Muscle layer of colon (tissue), 2 donors: ENCODE data around the gene GALNT14.

ENCODE experiments used
- H3K27ac ChIP-seq: one replicate; pipeline ENCODE4 v1.7.0; 2013; ENCODE audit warnings: low read depth, mild to moderate bottlenecking, low read length, moderate library complexity
- H3K27me3 ChIP-seq, 2 donors: one replicate each; pipeline ENCODE4 v1.7.0; 2013; ENCODE audit warnings: low read length in 2 of 2, mild to moderate bottlenecking in 2 of 2; ENCODE audit not compliant: insufficient read depth in 2 of 2, control insufficient read depth in 1 of 2
- H3K36me3 ChIP-seq: one replicate; pipeline ENCODE4 v1.7.0; 2013; ENCODE audit warnings: mild to moderate bottlenecking, low read length; ENCODE audit not compliant: insufficient read depth
- H3K4me1 ChIP-seq: one replicate; pipeline ENCODE4 v1.7.0; 2013; ENCODE audit warnings: mild to moderate bottlenecking, low read length; ENCODE audit not compliant: insufficient read depth
- H3K4me3 ChIP-seq, 2 donors: one replicate each; pipeline ENCODE4 v1.7.0; 2013; ENCODE audit warnings: low read length in 2 of 2, low read depth in 1 of 2, mild to moderate bottlenecking in 1 of 2, moderate library complexity in 1 of 2
- H3K9ac ChIP-seq: one replicate; pipeline ENCODE4 v1.7.0; 2013; ENCODE audit warnings: low read length
- H3K9me3 ChIP-seq: one replicate; pipeline ENCODE4 v1.7.0; 2013; ENCODE audit warnings: mild to moderate bottlenecking, low read length
- donor health status: abdominal sarcoma.
- donor health status: Adenocarcinoma of cecum.

GALNT14 gene

DNA sequence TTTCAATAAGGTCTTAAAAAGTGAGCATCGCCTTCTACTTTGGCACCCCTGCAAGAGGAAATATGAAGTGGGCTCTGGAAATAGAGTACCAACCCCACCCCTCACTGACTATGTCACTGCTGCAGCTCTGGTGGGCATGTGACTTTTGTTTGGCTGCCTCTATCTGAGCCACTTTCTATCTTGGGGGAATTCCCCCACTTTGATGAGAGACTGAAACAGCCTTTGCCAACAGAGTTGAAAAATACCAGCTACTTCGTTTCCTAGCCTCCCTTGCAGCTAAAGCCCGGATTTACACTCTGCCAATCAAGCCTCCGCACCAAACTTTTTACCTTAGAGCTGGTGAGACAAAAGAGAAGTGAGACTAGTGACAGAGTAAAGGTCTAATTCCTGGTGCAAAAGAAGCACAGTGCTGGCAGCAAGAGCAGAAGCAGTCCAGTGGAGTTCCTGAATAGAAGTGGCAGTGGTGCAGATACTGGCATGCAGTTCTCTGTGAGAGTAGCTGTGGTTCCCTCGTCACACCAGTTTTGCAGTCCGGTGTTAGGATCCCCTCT lies 12.0 kb upstream of the GALNT14 start:
- no peak overlapping the region for H3K4me3 ChIP-seq
- H3K9me3 ChIP-seq = no peaks in the 10 kb centered on the region
- no peaks in the 10 kb centered on the region for H3K36me3 ChIP-seq
- H3K27me3 ChIP-seq = no peaks in the 10 kb centered on the region
- no peaks in the 10 kb centered on the region for H3K4me1 ChIP-seq
- no peak overlapping the region for H3K9ac ChIP-seq
- no peak overlapping the region for H3K27ac ChIP-seq

GRCh38 chr2:31148514-31148913 lies 10.3 kb upstream of the GALNT14 start:
- no peak overlapping the region for H3K27ac ChIP-seq
- no peaks in the 10 kb centered on the region for H3K36me3 ChIP-seq

GRCh38 chr2:31147645-31148044 lies 9.4 kb upstream of the GALNT14 start:
- no peak overlapping the region for H3K9ac ChIP-seq
- no peak overlapping the region for H3K27ac ChIP-seq
- H3K36me3 ChIP-seq = no peaks in the 10 kb centered on the region
- no peaks in the 10 kb centered on the region for H3K27me3 ChIP-seq
- H3K4me1 ChIP-seq = no peaks in the 10 kb centered on the region
- H3K4me3 ChIP-seq = no peak overlapping the region
- H3K9me3 ChIP-seq = no peaks in the 10 kb centered on the region

More at GRCh38 chr2:31148514-31148913, 10.3 kb upstream of the GALNT14 start:
- Histone ChIP-seq H3K9ac (no peak overlapping the region), H3K9me3 (no peaks in the 10 kb centered on the region), H3K4me3 (no peak overlapping the region), H3K4me1 (no peaks in the 10 kb centered on the region), H3K27me3 (no peaks in the 10 kb centered on the region)

DNA sequence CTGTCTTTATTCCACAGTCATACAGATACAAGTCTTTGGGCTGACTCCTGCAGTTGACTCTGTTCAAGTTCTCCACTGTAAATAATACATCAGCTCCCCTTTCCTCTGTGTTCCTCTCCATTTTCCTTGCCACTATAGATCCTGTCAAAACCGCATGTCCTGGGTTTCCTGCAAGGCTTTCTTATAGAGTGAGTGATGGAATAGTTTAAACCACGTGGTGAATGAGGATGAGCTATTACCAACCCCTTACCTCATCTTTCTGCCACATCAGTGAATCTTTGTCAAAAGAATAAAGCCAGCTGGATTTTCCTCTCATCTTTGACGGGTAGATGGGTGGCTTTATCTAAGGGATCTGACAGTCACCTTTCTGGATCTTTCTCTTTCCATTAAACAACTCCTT lies 3.9 kb upstream of the GALNT14 start:
- no peak overlapping the region for H3K9ac ChIP-seq

GRCh38 chr2:31141443-31142085 lies 3.3 kb upstream of the GALNT14 start:
- Histone ChIP-seq H3K36me3 (no peaks in the 10 kb centered on the region), H3K27ac (no peak overlapping the region), H3K4me1 (no peaks in the 10 kb centered on the region), H3K27me3 (peaks cover 7 to 22% of the 10 kb centered on the region in 2 donors), H3K9me3 (no peaks in the 10 kb centered on the region), H3K4me3 (no peak overlapping the region), H3K9ac (no peak overlapping the region)

More for the DNA sequence above, 3.9 kb upstream of the GALNT14 start:
- no peak overlapping the region for H3K4me3 ChIP-seq
- no peaks in the 10 kb centered on the region for H3K36me3 ChIP-seq
- no peak overlapping the region for H3K27ac ChIP-seq
- no peaks in the 10 kb centered on the region for H3K9me3 ChIP-seq
- H3K4me1 ChIP-seq = no peaks in the 10 kb centered on the region
- peaks cover 1 to 16% of the 10 kb centered on the region in 2 donors for H3K27me3 ChIP-seq

- Histone ChIP-seq H3K9me3 (no peaks in the 10 kb centered on the region), H3K27me3 (peaks cover 13 to 34% of the 10 kb centered on the region in 2 donors), H3K36me3 (no peaks in the 10 kb centered on the region), H3K4me1 (no peaks in the 10 kb centered on the region), H3K4me3 (no peak overlapping the region), H3K9ac (no peak overlapping the region), H3K27ac (no peak overlapping the region)
Measured at GRCh38 chr2:31140151-31140550, 1.9 kb upstream of the GALNT14 start.

GRCh38 chr2:31139671-31140070 lies 1.4 kb upstream of the GALNT14 start:
- Histone ChIP-seq H3K9me3 (no peaks in the 10 kb centered on the region), H3K4me3 (no peak overlapping the region), H3K9ac (no peak overlapping the region), H3K27me3 (peaks cover 13 to 38% of the 10 kb centered on the region in 2 donors), H3K4me1 (no peaks in the 10 kb centered on the region), H3K27ac (no peak overlapping the region), H3K36me3 (no peaks in the 10 kb centered on the region)

GRCh38 chr2:31137211-31138036 lies 816 bp downstream of the GALNT14 start:
- Histone ChIP-seq H3K27me3 (peaks cover 13 to 43% of the 10 kb centered on the region in 2 donors), H3K4me3 (peak overlapping the region; percentile 52 to 58), H3K36me3 (no peaks in the 10 kb centered on the region), H3K4me1 (no peaks in the 10 kb centered on the region), H3K9me3 (no peaks in the 10 kb centered on the region), H3K9ac (no peak overlapping the region), H3K27ac (no peak overlapping the region)

- no peak overlapping the region for H3K4me3 ChIP-seq
Measured at GRCh38 chr2:31136732-31137131, 1.5 kb downstream of the GALNT14 start.

GRCh38 chr2:31136000-31136399 lies 2.2 kb downstream of the GALNT14 start:
- Histone ChIP-seq H3K4me1 (no peaks in the 10 kb centered on the region), H3K27me3 (peaks cover 13 to 43% of the 10 kb centered on the region in 2 donors), H3K9me3 (no peaks in the 10 kb centered on the region), H3K4me3 (no peak overlapping the region), H3K36me3 (no peaks in the 10 kb centered on the region), H3K27ac (no peak overlapping the region), H3K9ac (no peak overlapping the region)

More at GRCh38 chr2:31136732-31137131, 1.5 kb downstream of the GALNT14 start:
- Histone ChIP-seq H3K36me3 (no peaks in the 10 kb centered on the region), H3K4me1 (no peaks in the 10 kb centered on the region), H3K9ac (no peak overlapping the region), H3K27me3 (peaks cover 13 to 43% of the 10 kb centered on the region in 2 donors), H3K27ac (no peak overlapping the region), H3K9me3 (no peaks in the 10 kb centered on the region)

DNA sequence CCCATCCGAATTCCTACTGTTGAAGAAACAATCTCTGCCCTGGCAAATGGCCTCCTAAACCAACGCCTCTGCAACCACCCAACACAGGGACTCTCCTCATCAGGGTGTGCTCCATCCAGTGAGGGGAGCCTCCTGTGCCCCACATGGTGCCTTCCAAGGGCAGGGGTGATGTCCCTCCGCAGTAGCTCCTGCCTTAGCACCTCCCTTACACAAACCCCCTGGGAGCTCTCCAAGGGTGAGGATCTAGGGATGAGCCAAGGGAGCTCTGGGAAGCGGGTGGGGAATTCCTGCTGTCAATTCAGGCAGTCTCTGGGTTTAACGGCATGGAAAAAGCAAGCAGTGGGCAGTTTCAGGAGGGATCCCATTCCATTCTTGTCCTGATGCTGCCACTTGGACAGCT lies 3.8 kb downstream of the GALNT14 start:
- no peak overlapping the region for H3K4me3 ChIP-seq
- no peak overlapping the region for H3K27ac ChIP-seq
- no peaks in the 10 kb centered on the region for H3K4me1 ChIP-seq
- peaks cover 13 to 43% of the 10 kb centered on the region in 2 donors for H3K27me3 ChIP-seq
- no peaks in the 10 kb centered on the region for H3K9me3 ChIP-seq
- no peaks in the 10 kb centered on the region for H3K36me3 ChIP-seq
- H3K9ac ChIP-seq = no peak overlapping the region
